GM06990 (cell line): ENCODE measurements around the gene AP3S1.

Experiments
- DNase-seq: peaks from one replicate; pipeline ENCODE4 v3.0.0-alpha.2; 2011; ENCODE audit not compliant: insufficient read length; ENCODE audit errors: extremely low read depth
- H3K27me3 ChIP-seq: replicated peaks from 2 replicates; pipeline ENCODE4 v1.6.0; 2011; ENCODE audit warnings: low read length; ENCODE audit not compliant: control insufficient read depth, insufficient read depth
- H3K36me3 ChIP-seq: 2 replicates; pipeline ENCODE4 v1.5.1; 2011; ENCODE audit warnings: low read length; ENCODE audit not compliant: control insufficient read depth, insufficient read depth
- H3K4me3 ChIP-seq: replicated peaks from 2 replicates; pipeline ENCODE4 v1.5.1; 2011; ENCODE audit warnings: low read depth, mild to moderate bottlenecking, control low read depth, low read length
- TF ChIP-seq, protein P1 (sequence below): IDR thresholded peaks from 2 replicates; pipeline ENCODE4 v1.5.1; 2011; ENCODE audit warnings: low read length, control low read depth, mild to moderate bottlenecking, inconsistent platforms; ENCODE audit not compliant: insufficient read depth, poor library complexity, severe bottlenecking

Gene AP3S1

DNA sequence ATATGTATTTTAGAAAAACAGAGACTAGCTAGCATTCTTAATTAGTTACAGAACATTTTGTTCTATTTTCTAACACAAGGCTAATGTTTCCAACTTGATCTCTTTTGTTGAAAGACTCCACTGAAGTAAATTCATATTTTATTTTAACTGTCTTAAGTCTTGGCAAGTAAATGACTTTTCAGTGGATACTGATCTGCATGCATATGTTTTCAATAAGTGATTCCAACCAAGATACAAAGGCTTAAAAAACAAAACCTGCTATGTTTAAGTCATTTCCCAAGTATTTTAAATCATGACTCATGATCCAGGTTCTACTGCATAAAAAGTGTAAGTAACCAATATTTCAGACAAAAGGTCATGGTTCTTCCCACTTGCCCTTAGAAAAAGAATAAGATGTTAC is 31.0 kb upstream of the AP3S1 start:
- Histone ChIP-seq H3K4me3 (no peak overlapping the region), H3K36me3 (no peaks in the 10 kb centered on the region), H3K27me3 (no peaks in the 10 kb centered on the region)
- TF ChIP-seq, protein P1, sequence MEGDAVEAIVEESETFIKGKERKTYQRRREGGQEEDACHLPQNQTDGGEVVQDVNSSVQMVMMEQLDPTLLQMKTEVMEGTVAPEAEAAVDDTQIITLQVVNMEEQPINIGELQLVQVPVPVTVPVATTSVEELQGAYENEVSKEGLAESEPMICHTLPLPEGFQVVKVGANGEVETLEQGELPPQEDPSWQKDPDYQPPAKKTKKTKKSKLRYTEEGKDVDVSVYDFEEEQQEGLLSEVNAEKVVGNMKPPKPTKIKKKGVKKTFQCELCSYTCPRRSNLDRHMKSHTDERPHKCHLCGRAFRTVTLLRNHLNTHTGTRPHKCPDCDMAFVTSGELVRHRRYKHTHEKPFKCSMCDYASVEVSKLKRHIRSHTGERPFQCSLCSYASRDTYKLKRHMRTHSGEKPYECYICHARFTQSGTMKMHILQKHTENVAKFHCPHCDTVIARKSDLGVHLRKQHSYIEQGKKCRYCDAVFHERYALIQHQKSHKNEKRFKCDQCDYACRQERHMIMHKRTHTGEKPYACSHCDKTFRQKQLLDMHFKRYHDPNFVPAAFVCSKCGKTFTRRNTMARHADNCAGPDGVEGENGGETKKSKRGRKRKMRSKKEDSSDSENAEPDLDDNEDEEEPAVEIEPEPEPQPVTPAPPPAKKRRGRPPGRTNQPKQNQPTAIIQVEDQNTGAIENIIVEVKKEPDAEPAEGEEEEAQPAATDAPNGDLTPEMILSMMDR = no peak
- DNase-seq = no peak

DNA sequence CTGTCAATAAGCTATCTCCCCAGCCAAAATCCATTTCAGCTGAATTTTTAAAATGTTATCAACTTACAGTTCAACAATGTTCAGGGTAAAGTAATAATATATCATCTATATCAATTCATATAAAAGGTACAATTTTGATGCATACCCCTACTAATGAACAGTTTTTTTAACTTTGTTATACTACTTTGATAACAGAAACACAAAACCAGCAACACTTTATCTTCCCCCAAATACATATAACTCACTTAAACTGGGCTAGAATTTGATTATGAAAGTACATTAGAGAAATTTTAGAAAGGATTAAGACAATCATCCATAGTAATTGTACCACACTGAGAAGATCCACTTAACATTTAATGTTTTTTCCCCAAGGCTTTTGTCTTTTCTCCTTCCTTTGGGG is 30.3 kb upstream of the AP3S1 start:
- Histone ChIP-seq H3K27me3 (peaks cover 1% of the 10 kb centered on the region; the same call in 1 of the 2 replicates), H3K4me3 (no peak overlapping the region), H3K36me3 (no peaks in the 10 kb centered on the region)
- DNase-seq = no peak
- TF ChIP-seq, protein P1 = no peak

DNA sequence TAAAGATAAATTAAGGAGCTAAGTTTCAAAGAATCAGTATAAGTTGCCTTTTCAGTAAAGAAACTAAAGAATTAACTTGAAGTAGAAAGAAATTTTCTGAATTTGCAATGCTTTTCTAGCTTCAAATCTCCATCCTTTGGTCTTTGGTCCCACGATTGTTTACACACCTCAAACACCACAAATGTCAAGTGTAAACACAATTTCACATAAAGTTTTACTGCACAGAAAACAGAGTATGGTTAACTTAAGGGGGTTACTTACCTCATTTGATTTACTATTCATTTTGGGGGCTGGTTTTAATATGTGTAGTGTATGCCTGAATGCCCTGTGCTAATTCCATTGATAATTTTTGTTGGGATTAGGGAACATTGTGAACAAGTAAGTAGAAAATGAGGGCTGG is 29.4 kb upstream of the AP3S1 start:
- TF ChIP-seq, protein P1 = no peak
- no peak for DNase-seq
- no peaks in the 10 kb centered on the region for H3K36me3 ChIP-seq
- peaks cover 3% of the 10 kb centered on the region; the same call in 1 of the 2 replicates for H3K27me3 ChIP-seq
- no peak overlapping the region for H3K4me3 ChIP-seq

DNA sequence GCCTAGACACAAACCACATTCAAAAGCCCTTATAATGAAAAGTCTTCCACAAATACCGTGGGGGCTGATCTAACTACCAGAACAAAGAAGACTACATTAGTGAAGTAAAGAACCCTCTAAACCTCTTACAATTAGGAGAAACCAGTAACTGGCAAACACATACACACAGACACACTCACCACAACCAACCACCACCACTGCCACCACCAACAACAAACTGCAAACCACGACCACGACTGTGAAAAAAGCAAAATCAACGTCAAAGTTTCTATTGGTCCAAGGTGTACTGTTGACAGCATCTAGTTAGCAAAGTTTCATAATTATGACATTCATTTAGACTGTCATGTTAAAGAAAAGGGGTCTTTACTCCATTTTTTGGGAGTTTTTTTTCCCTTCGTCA is 28.0 kb upstream of the AP3S1 start:
- H3K36me3 ChIP-seq = no peaks in the 10 kb centered on the region
- no peak for DNase-seq
- no peak overlapping the region for H3K4me3 ChIP-seq
- peaks cover 3% of the 10 kb centered on the region; the same call in 1 of the 2 replicates for H3K27me3 ChIP-seq
- TF ChIP-seq, protein P1 = no peak

DNA sequence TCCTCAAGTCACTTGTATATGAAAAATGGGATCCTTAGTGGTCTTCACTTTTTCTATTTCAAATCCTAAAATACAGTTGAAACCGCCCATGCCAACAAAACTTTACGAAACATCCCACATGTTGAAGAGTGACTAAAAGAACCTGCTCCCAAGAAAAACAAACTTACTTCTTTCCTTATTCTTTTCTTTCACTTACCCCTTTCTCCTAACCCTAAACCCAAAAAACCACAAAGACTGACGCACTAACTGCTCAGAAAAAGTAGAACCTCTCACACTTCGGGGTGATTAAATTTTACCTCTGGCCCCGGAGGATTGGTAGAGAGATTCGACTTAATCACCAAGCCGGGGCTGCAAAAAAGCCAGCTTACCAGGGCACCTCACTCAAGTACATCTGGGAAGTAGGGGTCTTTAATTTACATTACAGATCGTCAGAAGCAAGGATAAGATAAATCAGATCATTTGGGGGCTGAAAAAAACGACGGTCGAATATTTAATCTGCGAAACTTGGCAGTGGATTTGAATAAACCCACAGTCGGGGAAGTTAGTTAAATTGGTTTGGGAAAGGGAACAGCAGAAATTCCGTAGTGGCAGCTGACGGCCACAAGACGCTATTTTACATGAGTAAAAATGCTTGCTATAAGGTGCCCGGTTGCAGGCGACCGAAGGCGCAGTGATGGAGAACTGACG is 26.6 kb upstream of the AP3S1 start:
- Histone ChIP-seq H3K4me3 (no peak overlapping the region), H3K27me3 (peaks cover 3% of the 10 kb centered on the region; the same call in 1 of the 2 replicates), H3K36me3 (no peaks in the 10 kb centered on the region)
- no peak for DNase-seq
- TF ChIP-seq, protein P1 = no peak
